Measurements from ENCODE around the gene MRTO4.
"Not testable (repeated sequence)": the region's sequence is repeated elsewhere in the genome, so short reads cannot be mapped to it uniquely, and the experiment has no call there.

GRCh38 chr1:19231736-19232523 lies 19.7 kb upstream of the MRTO4 start:
- not testable (repeated sequence) for TF ChIP-seq PATZ1 (CRISPR knock-in tag; IDR thresholded peaks at IDR 0.05; ENCODE audit: borderline replicate concordance); ZFP30 (CRISPR knock-in tag; IDR thresholded peaks at IDR 0.05); CREB5 (CRISPR knock-in tag; IDR thresholded peaks at IDR 0.05; ENCODE audit: low read depth); ESRRG (CRISPR knock-in tag; IDR thresholded peaks at IDR 0.05)

Measured in SK-N-SH treated with all-trans-retinoic acid at 6 μM for 48 hours (cell line).